Sigmoid colon (tissue), 7 donors: ENCODE results near the gene SYTL4. TPM values are rescaled to one million over a fixed set of nuclear protein-coding genes. Genes with fewer than 3 reads are reported as not detected.
A peak's percentile ranks its signal among the peaks of the same experiment; 100 is the strongest.

Source experiments
- DNase-seq: peaks from one replicate; pipeline ENCODE4 v3.0.0-alpha.2; 2019
- H3K27ac ChIP-seq, 4 donors: fragments of 200-600 bp; sonication (generic); one replicate each; pipeline ENCODE4 v1.5.1; 2016 to 2019; ENCODE audit warnings: mild to moderate bottlenecking in 1 of 4
- H3K27me3 ChIP-seq, 3 donors: fragments of 200-600 bp; sonication (generic); one replicate each; pipeline ENCODE4 v1.5.1; 2019; ENCODE audit warnings: mild to moderate bottlenecking in 1 of 3
- H3K36me3 ChIP-seq, 4 donors: fragments of 200-600 bp; sonication (generic); one replicate each; pipeline ENCODE4 v1.5.1; 2016 to 2019
- H3K4me1 ChIP-seq, 4 donors: fragments of 200-600 bp; sonication (generic); one replicate each; pipeline ENCODE4 v1.5.1; 2017 to 2019
- H3K4me3 ChIP-seq, 4 donors: fragments of 200-600 bp; sonication (generic); one replicate each; pipeline ENCODE4 v1.5.1; 2017 to 2019; ENCODE audit warnings: mild to moderate bottlenecking in 2 of 4, moderate library complexity in 1 of 4
- H3K9me3 ChIP-seq, 4 donors: fragments of 200-600 bp in 3 of 4; sonication (generic) in 3 of 4; one replicate each; pipeline versions ENCODE4 v1.5.1 to v1.6.1; 2013 to 2019
- EP300 ChIP-seq, 4 donors: sonication (generic); formaldehyde crosslinking; IDR thresholded peaks; one replicate each; pipeline ENCODE4 v1.6.1; 2017; ENCODE audit warnings: antibody characterized with exemption in 4 of 4
- POLR2A ChIP-seq, 2 donors: fragments of 450-650 bp; IDR thresholded peaks; one replicate each; pipeline ENCODE4 v1.6.1; 2016; ENCODE audit warnings: antibody characterized with exemption in 2 of 2, mild to moderate bottlenecking in 2 of 2, moderate library complexity in 2 of 2
- POLR2AphosphoS5 ChIP-seq, 4 donors: sonication (generic); formaldehyde crosslinking; IDR thresholded peaks; one replicate each; pipeline ENCODE4 v1.6.1; 2017; ENCODE audit warnings: antibody characterized with exemption in 4 of 4
- WGBS, 2 donors: extraction: QIAGEN DNeasy Blood & Tissue Kit; methylation state at CpG; one replicate each; pipeline ENCODE4 v1.1.7; 2013; 5-methylcytosine and 5-hydroxymethylcytosine counted together
- intact Hi-C: fragments of 100-400 bp; cut with DNase I; formaldehyde crosslinking; loops from one replicate; pipeline ENCODE4 v1.15.1; 2023
- polyA plus RNA-seq, 3 donors: library from polyadenylated mRNA; stranded (reverse); fragments of 200-250 nt; gene quantifications; one replicate each; pipeline ENCODE4 v1.2.3, GENCODE V29; 2013
- total RNA-seq, 4 donors: library from RNA; depleted of rRNA; stranded (reverse); fragments of >200 nt; gene quantifications; one replicate each; pipeline ENCODE4 v1.1.0, GENCODE V29; 2016
- TF ChIP-seq, protein P1 (sequence below), 4 experiments: fragments of 450-650 bp in 3 of 4; fragments of 200-600 bp in 1 of 4; IDR thresholded peaks; one replicate each; pipeline ENCODE4 v1.5.1; 2016 to 2019; ENCODE audit warnings: antibody characterized with exemption in 4 of 4, mild to moderate bottlenecking in 3 of 4, moderate library complexity in 2 of 4
- donor health status: healthy with polysubstance abuse.
- donor health status: Bipolar disorder and iron deficiency.
- donor health status: healthy.

SYTL4 gene
- total and polyA plus RNA-seq, 7 donors: 10.5 to 188 (median 32.8) TPM

DNA sequence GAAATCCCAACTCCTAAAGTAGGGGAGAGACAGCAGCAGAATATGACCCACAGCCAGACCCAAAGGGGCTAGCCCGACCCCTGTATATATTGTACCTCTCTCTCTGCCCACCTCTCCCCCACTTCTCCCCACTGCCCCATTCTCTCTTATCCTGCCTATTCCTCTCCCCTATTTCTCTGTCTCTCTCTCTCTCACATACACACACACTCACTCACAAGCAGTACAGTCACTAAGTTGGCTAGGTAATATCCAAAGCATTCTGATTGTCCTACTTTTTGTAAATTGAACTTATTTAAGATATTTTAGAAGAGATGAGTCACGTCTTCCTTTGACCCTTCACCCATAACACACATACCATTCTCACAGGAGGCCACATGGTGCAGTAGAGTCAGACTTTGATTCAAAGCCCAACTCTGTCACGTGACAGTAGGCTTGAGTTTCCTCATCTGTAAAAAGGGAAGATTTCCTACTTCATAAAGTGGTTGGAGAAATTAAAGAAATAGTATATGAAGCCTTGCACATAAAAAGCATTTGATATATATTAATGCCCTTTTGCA is 58.4 kb downstream of the SYTL4 start:
- no peak overlapping the region for H3K4me3 ChIP-seq
- H3K4me1 ChIP-seq: peaks cover 0 to 15% (median 4%) of the 10 kb centered on the region in 4 donors
- no peak for DNase-seq
- WGBS, 2 donors: 64 to 70% methylated on average over 3 of the region's 3 CpGs
- H3K27ac ChIP-seq: no peak overlapping the region
- peaks cover 0 to 13% (median 0%) of the 10 kb centered on the region in 4 donors for H3K36me3 ChIP-seq
- TF ChIP-seq, protein P1, sequence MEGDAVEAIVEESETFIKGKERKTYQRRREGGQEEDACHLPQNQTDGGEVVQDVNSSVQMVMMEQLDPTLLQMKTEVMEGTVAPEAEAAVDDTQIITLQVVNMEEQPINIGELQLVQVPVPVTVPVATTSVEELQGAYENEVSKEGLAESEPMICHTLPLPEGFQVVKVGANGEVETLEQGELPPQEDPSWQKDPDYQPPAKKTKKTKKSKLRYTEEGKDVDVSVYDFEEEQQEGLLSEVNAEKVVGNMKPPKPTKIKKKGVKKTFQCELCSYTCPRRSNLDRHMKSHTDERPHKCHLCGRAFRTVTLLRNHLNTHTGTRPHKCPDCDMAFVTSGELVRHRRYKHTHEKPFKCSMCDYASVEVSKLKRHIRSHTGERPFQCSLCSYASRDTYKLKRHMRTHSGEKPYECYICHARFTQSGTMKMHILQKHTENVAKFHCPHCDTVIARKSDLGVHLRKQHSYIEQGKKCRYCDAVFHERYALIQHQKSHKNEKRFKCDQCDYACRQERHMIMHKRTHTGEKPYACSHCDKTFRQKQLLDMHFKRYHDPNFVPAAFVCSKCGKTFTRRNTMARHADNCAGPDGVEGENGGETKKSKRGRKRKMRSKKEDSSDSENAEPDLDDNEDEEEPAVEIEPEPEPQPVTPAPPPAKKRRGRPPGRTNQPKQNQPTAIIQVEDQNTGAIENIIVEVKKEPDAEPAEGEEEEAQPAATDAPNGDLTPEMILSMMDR (IDR thresholded peaks at IDR 0.05): no peak
- peak in 1 of 4 donors; percentile 7 for TF ChIP-seq POLR2AphosphoS5 (IDR thresholded peaks at IDR 0.05)
- intact Hi-C loops: no loop called here
- no peaks in the 10 kb centered on the region for H3K27me3 ChIP-seq
- no peaks in the 10 kb centered on the region for H3K9me3 ChIP-seq

GRCh38 chrX:100672966-100673365 is 59.0 kb downstream of the SYTL4 start:
- no peak for TF ChIP-seq POLR2A (IDR thresholded peaks at IDR 0.05)
- TF ChIP-seq EP300 (IDR thresholded peaks at IDR 0.05): no peak
- TF ChIP-seq, protein P1 (IDR thresholded peaks at IDR 0.05): no peak
- no peak for TF ChIP-seq POLR2AphosphoS5 (IDR thresholded peaks at IDR 0.05)
- H3K4me3 ChIP-seq: no peak overlapping the region
- WGBS, 2 donors: 70 to 86% methylated on average over 3 of the region's 3 CpGs
- no peak for DNase-seq
- peaks cover 0 to 12% (median 4%) of the 10 kb centered on the region in 4 donors for H3K4me1 ChIP-seq
- H3K9me3 ChIP-seq: no peaks in the 10 kb centered on the region
- H3K27me3 ChIP-seq: no peaks in the 10 kb centered on the region
- H3K36me3 ChIP-seq: peaks cover 0 to 13% (median 0%) of the 10 kb centered on the region in 4 donors
- H3K27ac ChIP-seq: no peak overlapping the region
- intact Hi-C loops: no loop called here

DNA sequence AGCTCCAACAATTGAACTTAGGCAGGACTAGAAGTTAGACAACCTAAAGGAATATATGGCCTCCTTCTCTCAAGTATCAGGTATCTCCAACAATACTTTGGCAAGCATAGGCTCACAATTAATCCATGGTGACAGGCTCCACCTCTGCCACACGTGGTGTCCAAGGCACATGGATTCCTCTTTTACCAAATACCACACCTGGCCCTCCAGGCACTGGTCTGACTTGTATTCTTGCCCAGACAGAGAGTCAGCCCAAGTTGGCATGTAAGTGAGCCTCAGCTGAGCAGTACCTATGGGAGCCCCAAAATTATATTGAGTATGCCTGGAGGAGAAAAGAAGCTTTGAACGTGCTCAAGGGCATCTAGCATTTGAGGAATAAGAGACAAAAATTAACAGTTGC is 68.3 kb downstream of the SYTL4 start:
- H3K27ac ChIP-seq: no peak overlapping the region
- no peaks in the 10 kb centered on the region for H3K27me3 ChIP-seq
- DNase-seq: no peak
- TF ChIP-seq POLR2A (IDR thresholded peaks at IDR 0.05): no peak
- intact Hi-C loops: no loop called here
- no peaks in the 10 kb centered on the region for H3K4me1 ChIP-seq
- no peaks in the 10 kb centered on the region for H3K36me3 ChIP-seq
- H3K9me3 ChIP-seq: no peaks in the 10 kb centered on the region
- 53 to 81% methylated on average over 2 of the region's 2 CpGs for WGBS, 2 donors
- no peak overlapping the region for H3K4me3 ChIP-seq

- Histone ChIP-seq H3K9me3 (no peaks in the 10 kb centered on the region), H3K36me3 (no peaks in the 10 kb centered on the region), H3K4me1 (no peaks in the 10 kb centered on the region), H3K4me3 (no peak overlapping the region), H3K27me3 (no peaks in the 10 kb centered on the region), H3K27ac (no peak overlapping the region)
- intact Hi-C loops: no loop called here
- TF ChIP-seq, protein P1 (IDR thresholded peaks at IDR 0.05): no peak
- no peak for TF ChIP-seq POLR2A (IDR thresholded peaks at IDR 0.05)
- TF ChIP-seq EP300 (IDR thresholded peaks at IDR 0.05): no peak
- no peak for TF ChIP-seq POLR2AphosphoS5 (IDR thresholded peaks at IDR 0.05)
- no peak for DNase-seq
- 90 to 92% methylated on average over 4 of the region's 4 CpGs for WGBS, 2 donors
These were observed 69.1 kb downstream of the SYTL4 start for GRCh38 chrX:100662796-100663195.

DNA sequence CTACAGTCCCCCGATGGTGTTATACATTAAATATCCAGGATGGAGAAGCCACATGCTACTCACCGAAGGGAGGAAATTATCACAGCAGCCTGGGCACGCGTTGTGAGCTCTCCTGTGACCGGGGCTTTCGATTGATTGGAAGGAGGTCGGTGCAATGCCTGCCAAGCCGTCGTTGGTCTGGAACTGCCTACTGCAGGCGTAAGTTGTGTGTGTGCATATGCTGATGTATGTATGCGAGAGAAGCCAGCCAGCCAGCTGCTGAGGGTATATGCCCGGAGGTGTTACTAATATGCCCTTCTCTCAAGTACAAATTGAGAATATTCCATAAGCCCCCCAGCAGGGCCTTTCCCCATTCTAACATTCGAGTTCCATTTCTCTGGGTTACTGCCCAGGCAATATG is 69.8 kb downstream of the SYTL4 start:
- intact Hi-C loops: no loop called here
- no peaks in the 10 kb centered on the region for H3K36me3 ChIP-seq
- no peaks in the 10 kb centered on the region for H3K27me3 ChIP-seq
- no peak overlapping the region for H3K27ac ChIP-seq
- H3K4me1 ChIP-seq: no peaks in the 10 kb centered on the region
- 96% methylated on average over 13 of the region's 13 CpGs for WGBS, 2 donors
- no peaks in the 10 kb centered on the region for H3K9me3 ChIP-seq
- TF ChIP-seq POLR2A (IDR thresholded peaks at IDR 0.05) (no peak), POLR2AphosphoS5 (IDR thresholded peaks at IDR 0.05) (no peak), EP300 (IDR thresholded peaks at IDR 0.05) (no peak)
- TF ChIP-seq, protein P1 (IDR thresholded peaks at IDR 0.05): no peak
- H3K4me3 ChIP-seq: no peak overlapping the region
- DNase-seq: no peak
